HG02759 (cell line): ENCODE data around the gene KRT6B.
"Not testable (repeated sequence)": the region's sequence is repeated elsewhere in the genome, so short reads cannot be mapped to it uniquely, and the experiment has no call there.

Source experiments
- ATAC-seq: cut with Tn5 transposase; IDR thresholded peaks from one replicate; pipeline ENCODE4 v1.9.1; 2021; ENCODE audit warnings: mild to moderate bottlenecking, moderate library complexity; ENCODE audit not compliant: unreplicated experiment

KRT6B gene

GRCh38 chr12:52473768-52474167 lies 21.8 kb upstream of the KRT6B start, which contains the start of gene KRT6C:
Gene KRT6C, minus strand, starts transcription at chr12:52473805. Its CDS starts 68 bp downstream, at chr12:52473737.
- ATAC-seq = no peak

- no peak for ATAC-seq
Measured at GRCh38 chr12:52469853-52470252, 17.9 kb upstream of the KRT6B start.

GRCh38 chr12:52464897-52465296 lies 13.0 kb upstream of the KRT6B start:
- ATAC-seq = no peak

GRCh38 chr12:52461693-52462092 lies 9.7 kb upstream of the KRT6B start:
- ATAC-seq = no peak

- ATAC-seq = no peak
Measured at GRCh38 chr12:52458861-52459260, 6.9 kb upstream of the KRT6B start.

- ATAC-seq = no peak
Measured at GRCh38 chr12:52455821-52456220, 3.9 kb upstream of the KRT6B start.

GRCh38 chr12:52454411-52455201 lies 2.7 kb upstream of the KRT6B start:
- no peak for ATAC-seq

GRCh38 chr12:52448228-52448627 lies 3.7 kb downstream of the KRT6B start:
- ATAC-seq = no peak

- not testable (repeated sequence) for ATAC-seq
Measured at GRCh38 chr12:52447196-52447595, 4.8 kb downstream of the KRT6B start.

- ATAC-seq = no peak
Measured at GRCh38 chr12:52446367-52447045, 5.4 kb downstream of the KRT6B start.

GRCh38 chr12:52445876-52446275 lies 6.1 kb downstream of the KRT6B start:
- ATAC-seq = no peak

GRCh38 chr12:52444647-52445595 lies 7.0 kb downstream of the KRT6B start:
- ATAC-seq = no peak

GRCh38 chr12:52443966-52444365 lies 8.0 kb downstream of the KRT6B start:
- no peak for ATAC-seq

- no peak for ATAC-seq
Measured at GRCh38 chr12:52442600-52443061, 9.3 kb downstream of the KRT6B start.

GRCh38 chr12:52441320-52441911 lies 10.5 kb downstream of the KRT6B start:
- ATAC-seq = no peak

- ATAC-seq = no peak
Measured at GRCh38 chr12:52440821-52441319, 11.1 kb downstream of the KRT6B start.

- no peak for ATAC-seq
Measured at GRCh38 chr12:52439845-52440244, 12.1 kb downstream of the KRT6B start.

GRCh38 chr12:52439420-52439819 lies 12.5 kb downstream of the KRT6B start:
- ATAC-seq = no peak

GRCh38 chr12:52438305-52439301 lies 13.3 kb downstream of the KRT6B start:
- no peak for ATAC-seq
